ENCODE data around the gene ZBTB16. TPM values are rescaled to one million over a fixed set of nuclear protein-coding genes. Genes with fewer than 3 reads are reported as not detected.

ZBTB16 gene
- polyA plus RNA-seq, 3 donors: 4.1 to 12.3 (median 8.3) TPM

DNA sequence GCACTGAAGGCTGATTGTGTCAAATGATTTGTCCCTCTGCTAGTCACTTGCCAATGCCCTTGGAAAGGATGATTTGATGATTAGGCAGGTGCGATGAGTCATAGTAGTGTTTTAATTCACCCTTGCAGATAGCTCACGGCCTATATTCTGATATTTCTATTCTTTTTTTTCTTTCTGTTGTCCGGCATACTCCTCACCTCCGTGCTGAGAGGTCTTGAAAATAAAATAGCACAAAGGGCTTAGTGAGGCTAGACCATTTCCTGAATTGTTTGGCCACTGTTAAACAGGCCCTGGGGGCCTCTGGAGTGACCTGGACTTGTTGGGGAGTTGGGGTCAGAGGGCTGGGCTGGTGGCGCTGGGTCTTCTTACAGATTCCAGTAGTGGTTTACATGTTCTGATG, 99.8 kb downstream of the ZBTB16 start:
- Histone ChIP-seq H3K27ac (ENCODE audit: low read depth in 1 of 2, low read length in 2 of 2) (peak overlapping the region; percentile 56 to 86), H3K79me2 (ENCODE audit: insufficient read depth, low read length) (peaks cover 2% of the 10 kb centered on the region), H3K36me3 (replicated peaks in 1 of 2; ENCODE audit: control insufficient read depth in 1 of 2, insufficient read depth in 2 of 2, low read length in 2 of 2) (no peaks in the 10 kb centered on the region), H3K9ac (ENCODE audit: insufficient read depth, low read length, poor library complexity, severe bottlenecking) (peak overlapping the region; percentile 52), H3K4me3 (replicated peaks in 1 of 3; ENCODE audit: low read depth in 2 of 3, low read length in 3 of 3) (peak overlapping the region in 1 of 3 experiments; percentile 74), H3K4me1 (ENCODE audit: control insufficient read depth in 1 of 2, insufficient read depth in 2 of 2, low read length in 2 of 2) (peaks cover 85 to 99% of the 10 kb centered on the region in 2 donors), H3K27me3 (ENCODE audit: control insufficient read depth in 2 of 2, insufficient read depth in 2 of 2, low read length in 2 of 2) (no peaks in the 10 kb centered on the region), H3K4me2 (replicated peaks; ENCODE audit: extremely low read depth, low read length, poor library complexity, severe bottlenecking) (peak overlapping the region; percentile 79), H4K20me1 (ENCODE audit: insufficient read depth, low read length) (no peaks in the 10 kb centered on the region), H3K9me3 (replicated peaks in 1 of 2; ENCODE audit: control insufficient read depth in 1 of 2, insufficient read depth in 1 of 2, low read length in 2 of 2) (no peaks in the 10 kb centered on the region), H2AFZ (ENCODE audit: insufficient read depth, low read depth, low read length, poor library complexity, severe bottlenecking) (peak overlapping the region; percentile 16)
- Mint-ChIP-seq H3K4me3 (peak overlapping the region; percentile 32 to 70), H3K27me3 (ENCODE audit: low read depth in 3 of 3) (peaks cover 0 to 1% (median 0%) of the 10 kb centered on the region in 3 donors), H3K9me3 (peaks cover 0 to 5% (median 0%) of the 10 kb centered on the region in 7 donors), H3K4me1 (peaks cover 99% of the 10 kb centered on the region), H3K27ac (peak overlapping the region; percentile 91 to 98 (median 95)), H3K36me3 (peaks cover 21 to 30% of the 10 kb centered on the region in 2 donors)
- TF ChIP-seq, protein P1, sequence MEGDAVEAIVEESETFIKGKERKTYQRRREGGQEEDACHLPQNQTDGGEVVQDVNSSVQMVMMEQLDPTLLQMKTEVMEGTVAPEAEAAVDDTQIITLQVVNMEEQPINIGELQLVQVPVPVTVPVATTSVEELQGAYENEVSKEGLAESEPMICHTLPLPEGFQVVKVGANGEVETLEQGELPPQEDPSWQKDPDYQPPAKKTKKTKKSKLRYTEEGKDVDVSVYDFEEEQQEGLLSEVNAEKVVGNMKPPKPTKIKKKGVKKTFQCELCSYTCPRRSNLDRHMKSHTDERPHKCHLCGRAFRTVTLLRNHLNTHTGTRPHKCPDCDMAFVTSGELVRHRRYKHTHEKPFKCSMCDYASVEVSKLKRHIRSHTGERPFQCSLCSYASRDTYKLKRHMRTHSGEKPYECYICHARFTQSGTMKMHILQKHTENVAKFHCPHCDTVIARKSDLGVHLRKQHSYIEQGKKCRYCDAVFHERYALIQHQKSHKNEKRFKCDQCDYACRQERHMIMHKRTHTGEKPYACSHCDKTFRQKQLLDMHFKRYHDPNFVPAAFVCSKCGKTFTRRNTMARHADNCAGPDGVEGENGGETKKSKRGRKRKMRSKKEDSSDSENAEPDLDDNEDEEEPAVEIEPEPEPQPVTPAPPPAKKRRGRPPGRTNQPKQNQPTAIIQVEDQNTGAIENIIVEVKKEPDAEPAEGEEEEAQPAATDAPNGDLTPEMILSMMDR (IDR thresholded peaks at IDR 0.05): no peak
- no peak for DNase-seq
- intact Hi-C loops (cut with micrococcal nuclease): no loop called here
- WGBS (ENCODE audit: insufficient coverage): 78% methylated on average over 1 of the region's 5 CpGs

DNA sequence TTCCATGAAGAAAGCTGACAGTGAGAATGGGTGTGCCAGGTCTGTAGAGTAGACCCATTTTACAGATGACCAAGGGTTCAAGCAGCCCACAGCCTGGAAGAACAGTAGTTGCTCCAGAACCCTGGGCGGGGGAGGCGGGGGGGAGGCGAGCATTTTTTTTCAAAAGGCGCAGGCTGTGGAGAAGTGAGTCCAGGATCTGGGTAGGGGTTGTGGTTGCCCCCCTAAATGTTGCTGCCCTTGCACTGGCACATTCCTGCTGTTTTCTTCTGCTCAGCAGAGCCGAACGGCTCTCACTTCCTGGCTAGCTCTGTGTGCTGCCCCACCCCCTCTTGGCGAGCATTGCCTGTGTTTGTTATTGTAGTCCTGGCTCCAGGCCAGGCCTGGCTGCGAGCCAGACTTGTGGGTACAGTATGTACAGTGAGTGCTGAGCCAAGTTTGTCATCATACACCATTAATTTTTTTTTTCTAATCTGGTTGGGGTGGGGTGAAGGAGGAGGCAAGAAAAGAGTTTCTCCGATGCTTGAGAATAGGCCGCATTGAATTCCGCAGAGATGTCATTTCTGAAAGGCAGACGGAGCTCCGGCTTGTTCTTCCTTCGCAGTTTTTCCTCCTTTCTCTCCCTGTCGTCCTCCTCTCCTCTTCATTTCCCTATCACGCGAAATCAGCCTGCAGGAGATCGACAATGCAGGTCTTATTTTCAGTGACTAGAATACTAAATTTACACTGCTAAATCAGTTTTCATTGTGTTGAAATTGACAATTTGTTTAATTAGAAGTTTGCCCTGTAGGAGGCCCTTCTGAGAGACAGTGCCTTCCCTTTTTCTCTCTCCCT, 100.5 kb downstream of the ZBTB16 start:
- Histone ChIP-seq H2AFZ (ENCODE audit: insufficient read depth, low read depth, low read length, poor library complexity, severe bottlenecking) (peak overlapping the region; percentile 30), H3K4me2 (replicated peaks; ENCODE audit: extremely low read depth, low read length, poor library complexity, severe bottlenecking) (peak overlapping the region; percentile 79), H3K36me3 (replicated peaks in 1 of 2; ENCODE audit: control insufficient read depth in 1 of 2, insufficient read depth in 2 of 2, low read length in 2 of 2) (no peaks in the 10 kb centered on the region), H3K9ac (ENCODE audit: insufficient read depth, low read length, poor library complexity, severe bottlenecking) (peak overlapping the region; percentile 52), H4K20me1 (ENCODE audit: insufficient read depth, low read length) (no peaks in the 10 kb centered on the region), H3K27ac (ENCODE audit: low read depth in 1 of 2, low read length in 2 of 2) (peak overlapping the region; percentile 56 to 86), H3K9me3 (replicated peaks in 1 of 2; ENCODE audit: control insufficient read depth in 1 of 2, insufficient read depth in 1 of 2, low read length in 2 of 2) (no peaks in the 10 kb centered on the region), H3K27me3 (ENCODE audit: control insufficient read depth in 2 of 2, insufficient read depth in 2 of 2, low read length in 2 of 2) (no peaks in the 10 kb centered on the region), H3K4me3 (replicated peaks in 1 of 3; ENCODE audit: low read depth in 2 of 3, low read length in 3 of 3) (peak overlapping the region; percentile 24 to 74 (median 37)), H3K4me1 (ENCODE audit: control insufficient read depth in 1 of 2, insufficient read depth in 2 of 2, low read length in 2 of 2) (peaks cover 85 to 99% of the 10 kb centered on the region in 2 donors), H3K79me2 (ENCODE audit: insufficient read depth, low read length) (peaks cover 2% of the 10 kb centered on the region)
- Mint-ChIP-seq H3K4me1 (peaks cover 99% of the 10 kb centered on the region), H3K27ac (peak overlapping the region; percentile 91 to 98 (median 95)), H3K36me3 (peaks cover 21 to 30% of the 10 kb centered on the region in 2 donors), H3K9me3 (peaks cover 0 to 5% (median 0%) of the 10 kb centered on the region in 7 donors), H3K27me3 (ENCODE audit: low read depth in 3 of 3) (peaks cover 0 to 1% (median 0%) of the 10 kb centered on the region in 3 donors), H3K4me3 (peak overlapping the region; percentile 70 to 85)
- peak; percentile 93 to 98 (median 97) for DNase-seq
- 0% methylated on average over 6 of the region's 18 CpGs for WGBS (ENCODE audit: insufficient coverage)
- intact Hi-C loops (cut with micrococcal nuclease): loop anchor here in 1 of 2 donors (5.0 kb wide), 1 partner anchor 83 kb away; no protein-coding TSS in a partner anchor
- TF ChIP-seq, protein P1 (IDR thresholded peaks at IDR 0.05): peak; percentile 20
